ENCODE measurements around the gene SPATA6L.

DNA sequence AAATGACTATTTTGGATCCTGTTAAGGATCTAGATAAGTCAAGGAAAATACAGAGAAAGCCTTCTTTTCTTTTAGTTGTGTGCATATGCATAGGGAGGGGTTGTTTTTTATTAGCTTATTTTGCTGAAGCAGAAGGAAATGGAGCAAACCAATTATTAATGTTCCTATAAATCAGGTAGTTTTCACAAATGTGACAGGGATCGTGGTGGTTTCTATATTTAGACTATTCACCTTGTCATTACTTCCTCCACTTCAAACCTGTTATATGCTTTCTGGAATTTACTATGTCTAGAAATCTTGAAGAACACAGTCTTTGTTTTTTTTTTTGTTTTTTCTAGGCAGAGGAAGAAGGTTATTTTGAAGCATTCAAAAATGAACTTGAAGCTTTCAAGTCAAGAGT lies 35.2 kb upstream of the SPATA6L start:
- TF ChIP-seq, protein P1, sequence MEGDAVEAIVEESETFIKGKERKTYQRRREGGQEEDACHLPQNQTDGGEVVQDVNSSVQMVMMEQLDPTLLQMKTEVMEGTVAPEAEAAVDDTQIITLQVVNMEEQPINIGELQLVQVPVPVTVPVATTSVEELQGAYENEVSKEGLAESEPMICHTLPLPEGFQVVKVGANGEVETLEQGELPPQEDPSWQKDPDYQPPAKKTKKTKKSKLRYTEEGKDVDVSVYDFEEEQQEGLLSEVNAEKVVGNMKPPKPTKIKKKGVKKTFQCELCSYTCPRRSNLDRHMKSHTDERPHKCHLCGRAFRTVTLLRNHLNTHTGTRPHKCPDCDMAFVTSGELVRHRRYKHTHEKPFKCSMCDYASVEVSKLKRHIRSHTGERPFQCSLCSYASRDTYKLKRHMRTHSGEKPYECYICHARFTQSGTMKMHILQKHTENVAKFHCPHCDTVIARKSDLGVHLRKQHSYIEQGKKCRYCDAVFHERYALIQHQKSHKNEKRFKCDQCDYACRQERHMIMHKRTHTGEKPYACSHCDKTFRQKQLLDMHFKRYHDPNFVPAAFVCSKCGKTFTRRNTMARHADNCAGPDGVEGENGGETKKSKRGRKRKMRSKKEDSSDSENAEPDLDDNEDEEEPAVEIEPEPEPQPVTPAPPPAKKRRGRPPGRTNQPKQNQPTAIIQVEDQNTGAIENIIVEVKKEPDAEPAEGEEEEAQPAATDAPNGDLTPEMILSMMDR (IDR thresholded peaks at IDR 0.05) = no peak
- no peak for TF ChIP-seq POLR2A (IDR thresholded peaks at IDR 0.05)

All from lower leg skin (tissue), 3 donors.